Lower leg skin (tissue), 4 donors: Measurements from ENCODE around the gene BBOX1. TPM values are rescaled to one million over a fixed set of nuclear protein-coding genes. Genes with fewer than 3 reads are reported as not detected.

Experiments used
- DNase-seq, 2 donors: peaks; one replicate each; pipeline ENCODE4 v3.0.0-alpha.2; 2019; ENCODE audit warnings: low spot score in 2 of 2
- H3K4me3 ChIP-seq: fragments of 200-600 bp; sonication (generic); 2 replicates; pipeline ENCODE4 v1.5.1; 2017; ENCODE audit warnings: mild to moderate bottlenecking, low read depth; ENCODE audit not compliant: poor library complexity, severe bottlenecking
- POLR2A ChIP-seq, 2 donors: fragments of 450-650 bp; IDR thresholded peaks; one replicate each; pipeline ENCODE4 v1.6.1; 2016 to 2017; ENCODE audit warnings: antibody characterized with exemption in 2 of 2, mild to moderate bottlenecking in 1 of 2, moderate library complexity in 1 of 2
- WGBS, 2 donors: methylation state at CpG; one replicate each; pipeline ENCODE4 v1.1.5; 2018; 5-methylcytosine and 5-hydroxymethylcytosine counted together
- intact Hi-C: fragments of 100-400 bp; cut with DNase I; formaldehyde crosslinking; loops from one replicate; pipeline ENCODE4 v1.15.0; 2023; ENCODE audit warnings: low total_unique reads
- total RNA-seq, 4 donors: library from RNA; depleted of rRNA; stranded (reverse); fragments of >200 nt; gene quantifications; one replicate each; pipeline ENCODE4 v1.1.0, GENCODE V29; 2016
- TF ChIP-seq, protein P1 (sequence below), 3 donors: fragments of 450-650 bp; IDR thresholded peaks; one replicate each; pipeline ENCODE4 v1.5.1; 2016; ENCODE audit warnings: antibody characterized with exemption in 3 of 3, mild to moderate bottlenecking in 3 of 3, moderate library complexity in 2 of 3

Gene BBOX1
- total RNA-seq, 4 donors from 2014 or later: 31.2 to 48.8 (median 38.2) TPM

DNA sequence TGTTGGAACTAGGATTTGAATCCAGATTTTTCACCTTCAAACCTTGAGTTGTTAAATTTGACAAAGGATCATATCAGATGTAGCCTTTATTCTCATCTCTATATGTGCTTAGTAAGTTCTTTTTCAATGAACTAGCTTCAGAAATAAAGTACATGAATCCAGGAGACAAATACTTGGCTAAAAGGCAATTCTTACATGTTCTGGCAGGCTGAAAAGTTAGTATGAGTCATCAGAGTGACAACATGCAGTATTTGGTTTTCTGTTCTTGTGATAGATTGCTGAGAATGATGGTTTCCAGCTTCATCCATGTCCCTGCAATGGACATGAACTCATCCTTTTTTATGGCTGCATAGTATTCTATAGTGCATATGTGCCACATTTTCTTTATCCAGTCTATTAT, 40.4 kb downstream of the BBOX1 start:
- intact Hi-C loops: no loop called here
- H3K4me3 ChIP-seq: no peak overlapping the region
- no peak for TF ChIP-seq POLR2A (IDR thresholded peaks at IDR 0.05)
- TF ChIP-seq, protein P1, sequence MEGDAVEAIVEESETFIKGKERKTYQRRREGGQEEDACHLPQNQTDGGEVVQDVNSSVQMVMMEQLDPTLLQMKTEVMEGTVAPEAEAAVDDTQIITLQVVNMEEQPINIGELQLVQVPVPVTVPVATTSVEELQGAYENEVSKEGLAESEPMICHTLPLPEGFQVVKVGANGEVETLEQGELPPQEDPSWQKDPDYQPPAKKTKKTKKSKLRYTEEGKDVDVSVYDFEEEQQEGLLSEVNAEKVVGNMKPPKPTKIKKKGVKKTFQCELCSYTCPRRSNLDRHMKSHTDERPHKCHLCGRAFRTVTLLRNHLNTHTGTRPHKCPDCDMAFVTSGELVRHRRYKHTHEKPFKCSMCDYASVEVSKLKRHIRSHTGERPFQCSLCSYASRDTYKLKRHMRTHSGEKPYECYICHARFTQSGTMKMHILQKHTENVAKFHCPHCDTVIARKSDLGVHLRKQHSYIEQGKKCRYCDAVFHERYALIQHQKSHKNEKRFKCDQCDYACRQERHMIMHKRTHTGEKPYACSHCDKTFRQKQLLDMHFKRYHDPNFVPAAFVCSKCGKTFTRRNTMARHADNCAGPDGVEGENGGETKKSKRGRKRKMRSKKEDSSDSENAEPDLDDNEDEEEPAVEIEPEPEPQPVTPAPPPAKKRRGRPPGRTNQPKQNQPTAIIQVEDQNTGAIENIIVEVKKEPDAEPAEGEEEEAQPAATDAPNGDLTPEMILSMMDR (IDR thresholded peaks at IDR 0.05): no peak
- no peak for DNase-seq

DNA sequence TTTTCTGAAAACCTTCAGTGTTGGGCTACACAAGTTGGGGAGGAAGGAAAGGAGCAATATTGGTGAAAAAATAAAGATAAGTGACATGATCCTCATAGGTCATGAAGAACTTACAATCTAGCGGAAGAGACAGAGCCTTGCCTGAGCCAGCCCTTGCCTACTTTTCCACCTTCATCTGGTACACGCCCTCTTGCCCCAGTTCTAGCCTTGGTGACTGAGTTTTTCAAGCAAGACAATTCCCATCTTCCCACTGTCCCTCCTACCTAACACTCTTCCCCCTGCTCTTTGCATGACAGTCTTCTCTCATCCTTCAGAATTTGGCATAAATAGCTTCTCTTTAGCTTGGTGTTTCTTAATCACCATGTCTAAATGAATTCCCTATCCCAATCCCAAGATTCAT, 42.6 kb downstream of the BBOX1 start:
- no peak overlapping the region for H3K4me3 ChIP-seq
- no peak for DNase-seq
- TF ChIP-seq, protein P1 (IDR thresholded peaks at IDR 0.05): no peak
- TF ChIP-seq POLR2A (IDR thresholded peaks at IDR 0.05): no peak
- intact Hi-C loops: no loop called here
- WGBS, 2 donors: 75 to 84% methylated on average over 2 of the region's 2 CpGs

DNA sequence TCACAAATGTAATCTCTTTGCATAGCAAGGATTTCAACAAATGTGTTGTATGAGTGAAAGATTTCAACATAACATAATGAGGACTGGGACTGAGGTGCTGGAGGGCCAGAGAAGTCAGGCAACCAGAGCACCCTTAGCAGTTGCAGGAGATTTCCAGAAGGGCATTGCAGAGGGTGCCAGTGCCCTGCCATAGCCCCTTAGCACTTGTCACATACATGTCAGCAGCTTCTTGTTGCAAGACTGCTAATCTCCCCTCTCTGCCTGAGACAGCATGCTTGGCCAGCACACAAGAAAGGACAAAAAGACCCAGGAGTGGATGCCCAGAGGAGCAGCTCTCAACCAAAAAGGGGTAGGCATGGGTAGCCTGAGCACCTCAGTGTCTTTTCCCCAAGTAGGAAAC, 43.2 kb downstream of the BBOX1 start:
- no peak for TF ChIP-seq POLR2A (IDR thresholded peaks at IDR 0.05)
- TF ChIP-seq, protein P1 (IDR thresholded peaks at IDR 0.05): no peak
- no peak overlapping the region for H3K4me3 ChIP-seq
- intact Hi-C loops: no loop called here
- DNase-seq: no peak

DNA sequence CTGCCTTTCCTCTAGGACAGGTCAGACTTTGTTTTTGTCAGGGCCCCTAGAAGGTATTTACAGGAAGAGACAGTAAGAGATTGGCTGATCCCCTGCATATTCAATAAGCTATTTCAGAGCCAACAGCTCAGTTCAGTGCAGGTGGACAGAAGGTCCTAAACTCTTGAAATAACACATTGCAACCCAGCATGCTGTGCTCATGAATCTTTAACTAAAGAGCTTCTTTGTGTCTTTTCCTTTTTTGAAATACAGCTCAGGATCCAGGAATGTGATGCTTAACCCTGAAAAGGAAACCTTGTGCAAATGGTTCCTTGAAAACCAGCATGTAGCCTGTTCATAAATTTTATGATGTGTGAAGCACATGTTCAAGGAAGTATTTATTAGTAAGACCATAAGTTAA, 43.9 kb downstream of the BBOX1 start:
- no peak overlapping the region for H3K4me3 ChIP-seq
- intact Hi-C loops: no loop called here
- DNase-seq: no peak
- TF ChIP-seq, protein P1 (IDR thresholded peaks at IDR 0.05): no peak
- no peak for TF ChIP-seq POLR2A (IDR thresholded peaks at IDR 0.05)

DNA sequence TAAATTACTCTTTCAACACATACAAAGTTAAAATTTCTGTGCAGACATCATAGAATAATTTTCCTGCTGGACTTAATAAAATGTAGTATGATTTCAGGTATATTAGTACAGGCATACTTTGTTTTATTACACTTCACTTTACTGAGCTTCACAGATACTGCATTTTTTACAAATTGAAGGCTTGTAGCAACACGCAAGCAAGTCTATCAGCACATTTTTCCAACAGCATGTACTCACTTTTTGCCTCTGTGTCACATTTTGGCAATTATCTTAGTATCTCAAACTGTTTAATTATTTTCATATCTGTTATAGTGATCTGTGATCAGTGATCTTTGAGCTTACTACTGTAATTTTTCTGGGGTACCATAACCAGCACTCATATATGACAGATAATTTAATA, 44.5 kb downstream of the BBOX1 start:
- no peak for DNase-seq
- no peak overlapping the region for H3K4me3 ChIP-seq
- intact Hi-C loops: no loop called here
- WGBS, 2 donors: 54 to 56% methylated on average over 1 of the region's 1 CpG
- TF ChIP-seq POLR2A (IDR thresholded peaks at IDR 0.05): no peak
- TF ChIP-seq, protein P1 (IDR thresholded peaks at IDR 0.05): no peak

DNA sequence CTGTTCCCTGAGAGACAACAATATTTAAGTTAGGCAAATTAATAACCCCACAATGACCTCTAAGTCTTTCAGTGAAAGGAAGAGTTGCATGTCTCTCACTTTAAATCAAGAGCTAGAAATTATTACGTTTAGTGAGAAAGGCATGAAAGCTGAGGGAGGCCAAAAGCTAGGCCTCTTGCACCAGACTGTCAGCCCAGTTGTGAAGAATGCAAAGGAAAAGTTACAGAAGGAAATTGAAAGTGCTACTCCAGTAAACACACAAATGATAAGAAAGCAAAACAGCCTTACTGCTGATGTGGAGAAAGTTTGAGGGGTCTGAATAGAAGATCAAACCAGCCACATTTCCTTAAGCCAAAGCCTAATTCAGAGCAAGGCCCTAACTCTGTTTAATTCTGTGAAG, 45.0 kb downstream of the BBOX1 start:
- 3 to 13% methylated on average over 1 of the region's 1 CpG for WGBS, 2 donors
- TF ChIP-seq, protein P1 (IDR thresholded peaks at IDR 0.05): no peak
- TF ChIP-seq POLR2A (IDR thresholded peaks at IDR 0.05): no peak
- H3K4me3 ChIP-seq: no peak overlapping the region
- no peak for DNase-seq
- intact Hi-C loops: no loop called here
